Cortex of kidney (tissue), 1 donor: ENCODE measurements around the gene MUC2.

ENCODE experiments used
- DNase-seq: peaks from one replicate; lab custom pipeline; 2025; lab: John Stamatoyannopoulos, UW

MUC2 gene

GRCh38 chr11:1051356-1052132, 23.1 kb upstream of the MUC2 start:
- no peak for DNase-seq

GRCh38 chr11:1052133-1053011, 22.3 kb upstream of the MUC2 start:
- DNase-seq = no peak

GRCh38 chr11:1053121-1053901, 21.4 kb upstream of the MUC2 start:
- no peak for DNase-seq

GRCh38 chr11:1054143-1055108, 20.2 kb upstream of the MUC2 start:
- no peak for DNase-seq

GRCh38 chr11:1055109-1055703, 19.5 kb upstream of the MUC2 start:
- no peak for DNase-seq

GRCh38 chr11:1055990-1056771, 18.5 kb upstream of the MUC2 start:
- no peak for DNase-seq

- no peak for DNase-seq
Observed at GRCh38 chr11:1057806-1058205, 16.9 kb upstream of the MUC2 start.

- no peak for DNase-seq
Observed at GRCh38 chr11:1059759-1060158, 14.9 kb upstream of the MUC2 start.

GRCh38 chr11:1060410-1060809, 14.3 kb upstream of the MUC2 start:
- no peak for DNase-seq

- no peak for DNase-seq
Observed at GRCh38 chr11:1060852-1061616, 13.6 kb upstream of the MUC2 start.

- DNase-seq = no peak
Observed at GRCh38 chr11:1062075-1062820, 12.4 kb upstream of the MUC2 start.

- DNase-seq = no peak
Observed at GRCh38 chr11:1064167-1064566, 10.5 kb upstream of the MUC2 start.

- no peak for DNase-seq
Observed at GRCh38 chr11:1067812-1068496, 6.7 kb upstream of the MUC2 start.

GRCh38 chr11:1069740-1070139, 4.9 kb upstream of the MUC2 start:
- DNase-seq = no peak

- no peak for DNase-seq
Observed at GRCh38 chr11:1070594-1071462, 3.8 kb upstream of the MUC2 start.

- DNase-seq = no peak
Observed at GRCh38 chr11:1071571-1072115, 3.0 kb upstream of the MUC2 start.
